ENCODE measurements around the gene PSEN1.

DNA sequence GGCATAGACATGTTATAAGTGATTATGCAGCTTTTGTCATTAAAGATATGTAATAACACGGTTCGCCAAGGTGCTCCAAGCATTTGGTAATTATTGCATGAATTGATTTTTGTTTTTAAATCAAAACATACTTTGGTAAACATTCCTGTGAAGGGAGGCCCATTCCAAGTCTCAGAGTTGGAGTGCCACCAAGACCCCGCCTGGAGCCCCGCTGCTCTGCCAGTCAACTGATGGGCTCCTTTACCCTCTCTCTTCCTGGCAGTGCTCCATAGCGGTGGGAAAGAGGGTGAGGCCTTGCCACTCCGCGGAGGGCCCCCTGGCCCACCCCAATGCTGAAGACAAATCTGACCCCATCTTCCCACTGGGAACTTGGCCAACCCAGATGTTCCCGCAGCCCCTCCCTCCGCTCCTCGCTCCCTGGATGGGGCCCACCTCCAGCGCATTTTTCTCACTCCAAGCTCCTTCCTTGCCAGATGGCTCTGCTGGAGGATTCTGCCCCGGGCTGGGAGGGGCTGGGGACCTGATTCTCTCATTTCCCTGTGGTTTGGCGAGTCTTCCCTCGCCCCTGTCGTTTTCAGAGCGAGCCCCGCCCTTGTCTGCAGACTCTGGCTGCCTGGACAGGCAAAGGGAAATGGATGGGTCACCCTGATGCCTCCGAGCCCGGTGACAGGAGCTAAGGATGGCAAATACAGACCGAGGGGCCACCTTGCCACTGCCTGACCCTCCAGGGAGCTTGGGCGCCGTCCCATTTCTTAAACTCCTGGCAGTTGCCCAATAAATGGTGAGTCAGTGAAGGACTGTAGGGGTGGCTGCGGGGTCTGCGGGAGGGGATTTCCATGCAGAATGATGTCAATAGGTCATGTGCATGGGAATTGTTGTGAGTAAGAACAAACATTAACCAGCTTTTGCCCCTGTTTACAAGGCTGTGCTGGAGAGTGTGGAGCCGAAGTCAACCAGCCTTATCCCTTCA is 91.8 kb downstream of the PSEN1 start:
- TF ChIP-seq, protein P1, sequence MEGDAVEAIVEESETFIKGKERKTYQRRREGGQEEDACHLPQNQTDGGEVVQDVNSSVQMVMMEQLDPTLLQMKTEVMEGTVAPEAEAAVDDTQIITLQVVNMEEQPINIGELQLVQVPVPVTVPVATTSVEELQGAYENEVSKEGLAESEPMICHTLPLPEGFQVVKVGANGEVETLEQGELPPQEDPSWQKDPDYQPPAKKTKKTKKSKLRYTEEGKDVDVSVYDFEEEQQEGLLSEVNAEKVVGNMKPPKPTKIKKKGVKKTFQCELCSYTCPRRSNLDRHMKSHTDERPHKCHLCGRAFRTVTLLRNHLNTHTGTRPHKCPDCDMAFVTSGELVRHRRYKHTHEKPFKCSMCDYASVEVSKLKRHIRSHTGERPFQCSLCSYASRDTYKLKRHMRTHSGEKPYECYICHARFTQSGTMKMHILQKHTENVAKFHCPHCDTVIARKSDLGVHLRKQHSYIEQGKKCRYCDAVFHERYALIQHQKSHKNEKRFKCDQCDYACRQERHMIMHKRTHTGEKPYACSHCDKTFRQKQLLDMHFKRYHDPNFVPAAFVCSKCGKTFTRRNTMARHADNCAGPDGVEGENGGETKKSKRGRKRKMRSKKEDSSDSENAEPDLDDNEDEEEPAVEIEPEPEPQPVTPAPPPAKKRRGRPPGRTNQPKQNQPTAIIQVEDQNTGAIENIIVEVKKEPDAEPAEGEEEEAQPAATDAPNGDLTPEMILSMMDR (IDR thresholded peaks at IDR 0.05; ENCODE audit: control extremely low read depth in 1 of 3, insufficient read depth in 1 of 3, low read depth in 1 of 3, low read length in 3 of 3) = no peak
- no peak for TF ChIP-seq EZH2 (IDR thresholded peaks at IDR 0.05; ENCODE audit: low read depth, low read length, severe bottlenecking)
- no peak for TF ChIP-seq RNF2 (IDR thresholded peaks at IDR 0.05; ENCODE audit: borderline replicate concordance, low read depth, low read length, missing control alignments, poor library complexity, severe bottlenecking)
- no peak for TF ChIP-seq TAF7 (optimal IDR thresholded peaks at IDR 0.05; ENCODE audit: borderline replicate concordance, low read depth, low read length)
- no peak for TF ChIP-seq KDM1A (IDR thresholded peaks at IDR 0.05; ENCODE audit: borderline replicate concordance, low read length)
- TF ChIP-seq NRF1 (IDR thresholded peaks at IDR 0.05; ENCODE audit: low read depth, low read length) = no peak
- no peak for TF ChIP-seq POLR2AphosphoS5 (IDR thresholded peaks at IDR 0.05; ENCODE audit: low read depth, low read length)
- TF ChIP-seq HDAC2 (IDR thresholded peaks at IDR 0.05; ENCODE audit: borderline replicate concordance in 1 of 2, low read depth in 2 of 2, low read length in 2 of 2) = no peak

Measured in H1 (cell line).